Measurements from ENCODE around the gene NXNL1. TPM values are rescaled to one million over a fixed set of nuclear protein-coding genes. Genes with fewer than 3 reads are reported as not detected.
"Not testable (repeated sequence)": the region's sequence is repeated elsewhere in the genome, so short reads cannot be mapped to it uniquely, and the experiment has no call there.

The NXNL1 gene
- not detected in 2 replicates for total RNA-seq

DNA sequence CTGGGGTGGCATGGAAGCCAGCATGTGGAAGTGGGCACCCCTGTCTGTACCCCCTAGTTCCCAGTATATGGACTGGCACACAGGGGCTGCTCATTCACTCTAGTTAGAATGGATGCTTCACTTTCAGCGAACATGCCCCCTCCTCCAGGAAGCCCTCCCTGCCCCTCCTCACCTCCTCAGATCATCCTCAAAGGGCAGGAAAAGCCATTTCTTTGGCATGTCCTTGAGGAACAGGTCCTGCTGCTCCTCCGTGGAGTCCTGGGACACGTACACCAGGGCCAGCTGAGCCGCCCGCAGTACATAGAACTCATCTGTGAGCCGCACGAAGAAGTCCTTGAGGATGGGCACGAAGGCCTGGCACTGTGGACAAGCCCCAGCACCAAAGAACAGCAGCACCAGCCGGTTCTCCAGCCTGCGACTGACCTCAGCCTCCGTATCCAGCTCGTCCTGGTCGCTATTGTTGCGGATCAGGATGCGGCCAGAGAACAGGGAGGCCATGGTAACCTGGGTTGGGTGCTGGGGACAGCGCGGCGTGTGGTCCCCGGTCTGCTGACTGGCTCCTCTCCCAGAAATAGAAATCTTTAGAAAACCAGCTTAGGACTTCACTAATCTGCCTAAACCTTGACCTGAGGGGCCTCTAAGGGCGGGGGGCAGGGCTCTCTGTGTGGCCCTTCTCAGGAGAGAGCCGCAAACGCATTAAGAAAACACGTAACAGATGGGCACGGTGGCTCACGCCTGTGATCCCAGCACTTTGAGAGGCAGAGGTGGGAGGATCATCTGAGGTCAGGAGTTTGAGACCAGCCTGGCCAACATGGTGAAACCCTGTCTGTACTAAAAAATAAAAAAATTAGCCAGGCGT, at the start of gene NXNL1:
Gene NXNL1, minus strand, starts transcription at position 555 of the 859 bp plus-strand sequence. Its CDS starts 57 bp downstream, at position 498.
- no peak for DNase-seq

DNA sequence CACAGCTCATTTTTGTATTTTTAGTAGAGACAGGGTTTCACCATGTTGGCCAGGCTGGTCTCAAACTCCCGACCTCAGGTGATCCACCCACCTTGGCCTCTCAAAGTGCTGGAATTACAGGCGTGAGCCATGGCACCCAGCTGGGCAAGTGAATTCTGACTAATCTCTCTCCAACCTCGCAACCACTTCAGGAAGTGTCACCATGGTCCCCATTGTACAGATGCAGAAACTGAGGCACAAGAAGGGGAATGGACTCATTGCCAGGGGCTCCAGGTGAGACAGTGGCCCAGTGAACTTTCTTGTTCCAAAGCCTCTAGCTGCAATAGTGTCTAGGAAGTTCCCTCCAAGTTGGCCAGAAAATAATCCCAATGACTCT, 47.8 kb upstream of the NXNL1 start:
- not testable (repeated sequence) for DNase-seq

DNA sequence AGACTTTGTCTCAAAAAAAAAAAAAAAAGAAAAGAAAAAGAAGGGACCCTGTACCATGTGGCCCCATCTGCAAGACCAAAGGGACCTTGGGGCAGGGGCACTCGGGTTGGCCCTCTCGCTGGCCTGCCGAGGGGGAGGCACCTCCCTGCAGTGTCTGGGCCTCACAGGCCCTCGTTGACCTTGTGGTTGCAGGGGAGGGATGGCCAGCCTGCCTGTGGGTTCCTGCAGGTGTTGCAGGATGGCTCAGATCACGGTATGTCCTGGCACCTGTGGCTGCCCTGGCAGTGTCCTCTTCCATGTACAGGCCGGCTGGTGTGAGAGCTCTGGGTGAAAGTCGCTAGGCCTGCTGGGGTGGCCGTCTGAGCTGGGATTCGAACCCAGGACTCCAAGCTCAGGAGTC, 46.0 kb upstream of the NXNL1 start:
- DNase-seq: no peak

- DNase-seq: no peak
These were observed 44.5 kb upstream of the NXNL1 start for GRCh38 chr19:17505223-17505622.

DNA sequence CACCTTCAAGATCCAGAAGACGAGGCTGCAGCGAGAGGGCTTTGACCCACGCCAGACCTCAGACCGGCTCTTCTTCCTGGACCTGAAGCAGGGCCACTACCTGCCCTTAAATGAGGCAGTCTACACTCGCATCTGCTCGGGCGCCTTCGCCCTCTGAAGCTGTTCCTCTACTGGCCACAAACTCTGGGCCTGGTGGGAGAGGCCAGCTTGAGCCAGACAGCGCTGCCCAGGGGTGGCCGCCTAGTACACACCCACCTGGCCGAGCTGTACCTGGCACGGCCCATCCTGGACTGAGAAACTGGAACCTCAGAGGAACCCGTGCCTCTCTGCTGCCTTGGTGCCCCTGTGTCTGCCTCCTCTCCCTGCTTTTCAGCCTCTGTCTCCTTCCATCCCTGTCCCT, 43.7 kb upstream of the NXNL1 start:
- no peak for DNase-seq

DNA sequence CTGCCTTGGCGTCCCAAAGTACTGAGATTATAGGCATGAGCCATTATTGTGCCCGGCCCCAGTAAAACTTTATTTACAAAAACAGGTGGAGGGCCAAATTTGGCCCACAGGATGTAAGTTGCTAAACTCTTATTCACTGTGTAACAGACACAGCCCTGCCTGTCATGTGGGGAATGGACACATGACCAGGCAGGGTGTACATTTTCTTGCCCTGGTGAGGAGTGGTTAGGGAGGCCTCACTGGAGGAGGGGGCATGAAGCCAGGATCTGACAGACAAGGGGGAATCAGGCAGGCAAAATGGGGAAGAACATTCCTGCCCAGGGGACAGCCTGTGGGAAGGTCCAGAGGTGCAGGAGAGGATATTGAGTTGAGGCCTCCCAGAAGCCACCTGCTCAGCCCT, 43.3 kb upstream of the NXNL1 start:
- no peak for DNase-seq

- DNase-seq: no peak
These were observed 42.5 kb upstream of the NXNL1 start for GRCh38 chr19:17503240-17503639.

- no peak for DNase-seq
These were observed 39.9 kb upstream of the NXNL1 start for GRCh38 chr19:17500447-17501198.

GRCh38 chr19:17499648-17500446, 39.1 kb upstream of the NXNL1 start:
- peak; percentile 54 for DNase-seq

DNA sequence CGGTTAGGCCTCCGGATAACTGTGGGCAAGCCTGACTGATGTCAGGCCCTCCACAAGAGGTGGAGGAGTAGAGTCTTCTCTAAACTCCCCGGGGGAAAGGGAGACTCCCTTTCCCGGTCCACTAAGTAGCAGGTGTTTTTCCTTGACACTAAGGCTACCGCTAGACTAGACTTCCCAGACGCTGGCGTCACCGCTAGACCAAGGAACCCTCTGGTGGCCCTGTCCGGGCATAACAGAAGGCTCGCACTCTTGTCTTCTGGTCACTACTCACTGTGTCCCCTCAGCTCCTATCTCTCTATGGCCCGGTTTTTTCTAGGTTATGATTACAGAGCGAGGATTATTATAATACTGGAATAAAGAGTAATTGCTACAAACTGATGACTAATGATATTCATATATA, 38.3 kb upstream of the NXNL1 start:
- peak; percentile 20 for DNase-seq

DNA sequence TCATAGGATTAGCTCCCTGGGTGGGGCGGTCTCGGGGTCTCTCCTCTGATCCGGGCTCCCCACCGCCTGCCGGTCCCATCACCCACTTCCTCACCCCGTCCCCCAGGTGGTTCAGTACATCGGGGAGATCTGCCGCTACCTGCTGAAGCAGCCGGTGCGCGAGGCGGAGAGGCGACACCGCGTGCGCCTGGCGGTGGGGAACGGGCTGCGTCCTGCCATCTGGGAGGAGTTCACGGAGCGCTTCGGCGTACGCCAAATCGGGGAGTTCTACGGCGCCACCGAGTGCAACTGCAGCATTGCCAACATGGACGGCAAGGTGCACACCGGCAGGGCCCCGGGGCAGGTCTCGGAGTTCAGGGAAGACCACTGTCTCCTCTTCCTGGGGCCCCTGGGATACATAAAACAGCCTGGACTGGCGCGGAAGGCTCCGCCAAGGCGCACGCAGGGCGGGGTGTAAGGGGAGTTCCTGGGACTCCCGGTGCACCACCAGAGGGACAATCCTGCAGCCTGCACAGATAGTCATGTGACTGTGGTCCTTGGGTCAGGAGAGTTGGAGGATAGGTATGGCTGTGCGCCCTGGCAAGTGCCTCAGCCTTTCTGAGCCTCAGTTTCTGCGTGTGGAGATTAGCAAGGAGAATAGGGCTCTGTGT, 36.5 kb upstream of the NXNL1 start:
- no peak for DNase-seq

DNA sequence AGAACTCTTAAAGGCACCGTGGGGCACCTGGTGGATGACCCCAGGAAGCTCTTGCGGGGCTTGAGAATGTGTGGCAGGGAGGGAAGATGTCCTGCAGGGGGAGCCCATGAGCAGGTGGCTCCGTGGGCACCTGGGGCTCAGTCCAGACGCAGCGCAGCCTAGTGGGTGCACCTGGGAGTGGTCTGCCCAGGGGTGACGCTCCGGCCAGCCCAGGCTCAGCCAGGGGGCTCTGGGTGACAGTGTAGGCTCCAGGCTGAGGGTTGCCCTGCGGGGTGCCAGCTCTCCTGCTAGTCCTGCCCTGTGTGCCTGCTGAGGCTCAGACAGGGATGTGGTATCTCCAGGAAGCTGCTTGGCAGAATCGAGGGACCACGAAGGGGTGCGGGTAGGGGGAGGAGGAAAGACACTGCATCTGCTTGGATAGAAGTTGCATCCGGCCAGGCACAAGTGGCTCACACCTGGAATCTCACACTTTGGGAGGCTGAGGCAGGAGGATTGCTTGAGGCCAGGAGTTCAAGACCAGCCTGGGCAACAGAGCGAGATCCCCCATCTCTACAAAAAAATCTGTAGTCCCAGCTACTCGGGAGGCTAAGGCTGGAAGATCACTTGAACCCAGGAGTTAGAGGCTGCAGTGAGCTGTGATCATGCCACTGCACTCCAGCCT, 35.7 kb upstream of the NXNL1 start:
- peak; percentile 92 for DNase-seq

DNA sequence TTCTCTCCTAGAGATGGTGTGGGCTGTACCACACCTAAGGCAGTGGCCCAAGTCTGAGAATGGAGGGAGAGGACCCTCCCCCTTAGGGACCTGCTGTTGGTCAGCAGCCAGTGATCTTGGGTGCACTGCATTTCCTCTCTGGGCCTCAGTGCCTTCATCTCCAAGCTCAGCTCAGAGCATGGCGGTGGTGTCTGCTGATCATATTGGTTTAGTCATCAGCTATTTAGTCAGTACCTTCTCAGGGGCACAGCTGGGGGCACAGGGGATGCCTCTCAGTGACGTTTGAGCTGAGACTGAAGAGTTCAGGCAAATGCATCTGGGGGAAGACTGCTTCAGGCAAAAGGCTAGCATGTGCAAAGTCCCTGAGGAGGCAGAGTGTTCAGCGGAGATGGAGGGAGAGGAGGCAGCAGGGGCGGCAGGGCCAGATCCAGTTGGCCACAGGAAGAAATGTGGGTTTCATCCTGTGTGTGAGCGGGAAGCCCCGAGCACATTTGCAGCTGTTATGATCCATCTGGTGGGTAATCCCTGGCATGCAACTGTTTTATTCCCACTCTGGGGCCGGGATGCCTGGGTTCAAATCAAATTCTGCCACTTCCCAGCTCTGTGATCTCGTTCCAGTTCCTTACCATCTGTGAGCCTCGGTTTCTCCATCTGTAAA, 35.0 kb upstream of the NXNL1 start:
- DNase-seq: no peak

DNA sequence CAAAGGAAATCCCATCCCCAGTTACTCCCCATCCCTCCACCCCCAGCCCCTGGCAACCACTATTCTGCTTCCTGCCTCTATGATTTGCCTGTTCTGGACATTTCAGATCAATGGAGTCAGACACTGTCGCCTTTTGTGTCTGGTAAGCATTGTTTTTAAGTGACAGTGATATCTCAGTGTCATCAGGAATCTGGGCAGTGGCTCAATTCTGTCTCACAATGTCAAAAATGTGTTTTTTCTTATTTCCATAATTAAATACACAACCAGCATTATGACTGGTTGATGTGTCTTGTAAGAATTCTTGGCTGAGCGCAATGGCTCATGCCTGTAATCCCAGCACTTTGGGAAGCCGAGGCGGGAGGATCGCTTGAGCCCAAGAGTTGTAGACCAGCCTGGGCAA, 30.6 kb upstream of the NXNL1 start:
- DNase-seq: no peak

DNA sequence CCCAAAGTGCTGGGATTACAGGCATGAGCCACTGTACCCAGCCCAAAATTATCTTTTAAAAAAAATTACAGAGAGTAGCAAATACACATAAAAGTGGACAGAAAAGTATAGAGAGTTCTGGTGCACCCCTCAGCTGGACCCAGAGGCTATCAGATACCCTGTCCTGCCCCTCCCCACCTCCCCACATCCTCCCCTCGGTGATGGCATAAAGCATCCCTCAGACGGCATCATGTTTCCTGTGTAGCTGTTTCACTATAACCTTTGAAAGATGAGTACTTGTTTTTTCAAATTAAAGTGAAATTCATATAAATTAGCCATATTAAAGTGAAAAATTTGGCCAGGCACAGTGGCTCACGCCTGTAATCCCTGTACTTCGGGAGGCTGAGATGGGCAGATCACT, 29.7 kb upstream of the NXNL1 start:
- no peak for DNase-seq

DNA sequence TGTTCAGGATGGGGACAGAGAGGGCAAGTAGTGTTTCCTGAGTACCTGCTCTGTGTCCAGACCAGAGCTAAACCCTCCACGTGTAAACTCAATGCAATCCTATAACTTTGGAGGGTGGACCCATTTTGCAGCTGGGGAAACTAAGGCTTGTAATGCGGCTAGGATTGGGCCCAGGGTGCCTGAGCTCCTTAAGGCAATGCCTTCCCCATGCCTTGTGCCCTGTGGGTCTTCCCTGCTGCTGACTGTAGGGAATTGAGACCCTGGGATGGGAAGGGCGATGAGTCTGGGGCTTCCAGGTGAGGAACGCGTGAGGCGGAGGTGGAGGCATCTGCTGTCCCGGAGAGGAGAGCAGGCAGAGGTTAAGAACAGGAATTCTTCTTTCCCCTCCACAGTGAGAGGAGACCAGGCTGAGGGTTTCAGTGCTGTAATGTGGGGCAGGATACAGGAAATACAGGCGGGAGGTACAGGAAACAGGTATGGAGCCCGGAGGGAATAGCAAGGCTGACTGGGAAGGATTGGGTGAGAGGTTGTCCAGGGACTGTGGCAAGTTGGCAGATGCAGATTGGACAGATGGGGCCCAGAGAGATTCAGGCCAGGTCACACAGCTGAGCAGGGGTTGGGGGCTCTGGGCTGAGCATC, 28.8 kb upstream of the NXNL1 start:
- DNase-seq: peak; percentile 58

DNA sequence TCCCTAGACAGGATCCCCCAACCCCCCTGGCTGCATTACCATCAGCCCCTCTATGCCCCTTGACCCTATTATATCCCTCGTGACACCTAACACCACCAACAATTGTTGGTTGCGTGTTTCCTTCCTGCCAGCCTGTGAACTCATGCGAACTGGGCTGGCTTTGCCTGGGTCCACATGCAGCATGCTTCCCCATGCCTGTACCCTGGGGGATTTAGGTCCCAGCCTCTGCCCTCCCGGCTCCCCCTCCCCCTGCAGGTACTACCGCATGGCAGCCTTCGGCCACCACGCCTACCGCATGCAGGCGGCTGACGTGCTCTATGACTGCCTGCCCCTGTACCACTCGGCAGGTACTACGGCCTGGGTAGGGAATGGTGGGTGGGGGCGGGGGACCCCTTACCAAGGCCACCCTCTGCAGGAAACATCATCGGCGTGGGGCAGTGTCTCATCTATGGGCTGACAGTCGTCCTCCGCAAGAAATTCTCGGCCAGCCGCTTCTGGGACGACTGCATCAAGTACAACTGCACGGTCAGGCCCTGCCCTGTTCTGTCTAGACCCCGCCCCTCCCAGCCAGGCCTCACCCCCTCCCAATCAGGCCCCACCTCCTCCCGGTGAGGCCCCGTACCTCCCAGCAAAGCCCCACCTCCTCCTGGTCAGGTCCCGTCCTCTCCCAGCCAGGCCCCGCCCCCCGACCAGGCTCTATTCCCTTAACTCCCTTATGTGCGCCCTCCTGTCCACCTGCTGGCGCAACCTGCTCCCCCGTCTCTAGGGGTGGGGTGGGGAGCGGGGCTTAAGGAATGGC, 28.1 kb upstream of the NXNL1 start:
- DNase-seq: peak; percentile 86

GRCh38 chr19:17487284-17488121, 26.8 kb upstream of the NXNL1 start:
- no peak for DNase-seq
